ENCODE measurements around the gene NXPE3.
"Not testable (repeated sequence)": the region's sequence is repeated elsewhere in the genome, so short reads cannot be mapped to it uniquely, and the experiment has no call there.

The NXPE3 gene

GRCh38 chr3:101861212-101861788 lies 82.3 kb downstream of the NXPE3 start:
- TF ChIP-seq Cebpa-rat (IDR thresholded peaks at IDR 0.05) = no peak
- peaks cover 6 to 73% (median 55%) of the 10 kb centered on the region in 11 experiments; a peak in 21 of 22 replicates for H4K20me1 ChIP-seq
- H3K9ac ChIP-seq = peak overlapping the region in 1 of 11 experiments; percentile 9; a peak in 1 of 22 replicates
- H3K9me3 ChIP-seq (replicated peaks in 1 of 11) = no peaks in the 10 kb centered on the region
- peaks cover 45 to 72% (median 61%) of the 10 kb centered on the region in 11 experiments for H3K36me3 ChIP-seq
- H3K4me3 ChIP-seq = no peak overlapping the region
- H3K4me1 ChIP-seq = peaks cover 0 to 80% (median 0%) of the 10 kb centered on the region in 10 experiments; a peak in 9 of 20 replicates
- H3K4me2 ChIP-seq = peak overlapping the region in 2 of 11 experiments; percentile 5 to 7; a peak in 2 of 22 replicates
- no peaks in the 10 kb centered on the region for H3K27me3 ChIP-seq
- H3K27ac ChIP-seq = peak overlapping the region in 4 of 11 experiments; percentile 1 to 99 (median 36); a peak in 4 of 22 replicates

GRCh38 chr3:101861789-101862415 lies 82.9 kb downstream of the NXPE3 start:
- peak overlapping the region in 4 of 11 experiments; percentile 1 to 99 (median 41); a peak in 6 of 22 replicates for H3K27ac ChIP-seq

GRCh38 chr3:101862416-101863165 lies 83.6 kb downstream of the NXPE3 start:
- Histone ChIP-seq H3K27ac (peak overlapping the region in 4 of 11 experiments; percentile 1 to 99 (median 40); a peak in 5 of 22 replicates), H3K9me3 (replicated peaks in 1 of 11) (no peaks in the 10 kb centered on the region), H3K4me1 (peaks cover 0 to 79% (median 1%) of the 10 kb centered on the region in 10 experiments; a peak in 9 of 20 replicates), H3K9ac (0 out of 22 replicates have a peak overlapping the region, but pooled peaks of 2 of the 11 experiments have one; percentile 11 to 21), H3K36me3 (peaks cover 32 to 59% (median 48%) of the 10 kb centered on the region in 11 experiments), H3K27me3 (no peaks in the 10 kb centered on the region), H3K4me3 (no peak overlapping the region), H3K4me2 (no peak overlapping the region), H4K20me1 (peaks cover 6 to 60% (median 42%) of the 10 kb centered on the region in 11 experiments; a peak in 20 of 22 replicates)
- no peak for TF ChIP-seq Cebpa-rat (IDR thresholded peaks at IDR 0.05)

More at GRCh38 chr3:101861789-101862415, 82.9 kb downstream of the NXPE3 start:
- Histone ChIP-seq H3K9ac (peak overlapping the region in 3 of 11 experiments; percentile 9 to 21 (median 11); a peak in 2 of 22 replicates), H3K27me3 (no peaks in the 10 kb centered on the region), H4K20me1 (peaks cover 6 to 67% (median 49%) of the 10 kb centered on the region in 11 experiments; a peak in 21 of 22 replicates), H3K36me3 (peaks cover 39 to 66% (median 55%) of the 10 kb centered on the region in 11 experiments), H3K4me3 (no peak overlapping the region), H3K4me2 (no peak overlapping the region; a peak in 1 of 22 replicates), H3K9me3 (replicated peaks in 1 of 11) (no peaks in the 10 kb centered on the region), H3K4me1 (peaks cover 0 to 79% (median 0%) of the 10 kb centered on the region in 10 experiments; a peak in 9 of 20 replicates)
- TF ChIP-seq Cebpa-rat (IDR thresholded peaks at IDR 0.05) = no peak

- H3K9me3 ChIP-seq (replicated peaks in 1 of 11); H3K27ac ChIP-seq; H3K27me3 ChIP-seq; H3K9ac ChIP-seq; H3K4me3 ChIP-seq; H3K4me2 ChIP-seq: not testable (repeated sequence)
- peaks cover 0 to 36% (median 19%) of the 10 kb centered on the region in 11 experiments; a peak in 16 of 22 replicates for H4K20me1 ChIP-seq
- peaks cover 0 to 80% (median 2%) of the 10 kb centered on the region in 10 experiments; a peak in 10 of 20 replicates for H3K4me1 ChIP-seq
- peaks cover 8 to 36% (median 25%) of the 10 kb centered on the region in 11 experiments for H3K36me3 ChIP-seq
Measured at GRCh38 chr3:101864926-101865325, 85.9 kb downstream of the NXPE3 start.

- H3K4me2 ChIP-seq = no peak overlapping the region
- peaks cover 0 to 26% (median 15%) of the 10 kb centered on the region in 11 experiments; a peak in 19 of 22 replicates for H3K36me3 ChIP-seq
- H4K20me1 ChIP-seq = peaks cover 0 to 26% (median 12%) of the 10 kb centered on the region in 11 experiments; a peak in 13 of 22 replicates
- TF ChIP-seq Cebpa-rat (IDR thresholded peaks at IDR 0.05) = no peak
- no peak overlapping the region for H3K4me3 ChIP-seq
- H3K27me3 ChIP-seq = no peaks in the 10 kb centered on the region
- peaks cover 0 to 71% (median 2%) of the 10 kb centered on the region in 10 experiments; a peak in 9 of 20 replicates for H3K4me1 ChIP-seq
- H3K9me3 ChIP-seq (replicated peaks in 1 of 11) = no peaks in the 10 kb centered on the region
- no peak overlapping the region for H3K9ac ChIP-seq
- H3K27ac ChIP-seq = peak overlapping the region in 3 of 11 experiments; percentile 1 to 18 (median 6); a peak in 1 of 22 replicates
Measured at GRCh38 chr3:101865751-101866509, 86.9 kb downstream of the NXPE3 start.

- peaks cover 0 to 11% (median 0%) of the 10 kb centered on the region in 11 experiments; a peak in 4 of 22 replicates for H4K20me1 ChIP-seq
- no peak overlapping the region for H3K9ac ChIP-seq
- peaks cover 0 to 10% (median 0%) of the 10 kb centered on the region in 11 experiments; a peak in 4 of 22 replicates for H3K36me3 ChIP-seq
- H3K27me3 ChIP-seq = no peaks in the 10 kb centered on the region
- H3K27ac ChIP-seq = peak overlapping the region in 1 of 11 experiments; percentile 38; a peak in 1 of 22 replicates
- H3K4me1 ChIP-seq = peaks cover 0 to 55% (median 2%) of the 10 kb centered on the region in 10 experiments; a peak in 9 of 20 replicates
- H3K4me2 ChIP-seq = peak overlapping the region in 2 of 11 experiments; percentile 25 to 27; a peak in 2 of 22 replicates
- H3K9me3 ChIP-seq (replicated peaks in 1 of 11) = peaks cover 0 to 7% (median 0%) of the 10 kb centered on the region in 11 experiments; a peak in 2 of 22 replicates
- H3K4me3 ChIP-seq = no peak overlapping the region
- no peak for TF ChIP-seq Cebpa-rat (IDR thresholded peaks at IDR 0.05)
Measured at GRCh38 chr3:101867511-101867910, 88.5 kb downstream of the NXPE3 start.

- Histone ChIP-seq H4K20me1 (peaks cover 0 to 9% (median 0%) of the 10 kb centered on the region in 11 experiments; a peak in 2 of 22 replicates), H3K36me3 (peaks cover 0 to 5% (median 0%) of the 10 kb centered on the region in 11 experiments; a peak in 1 of 22 replicates), H3K27ac (peak overlapping the region in 1 of 11 experiments; percentile 7; a peak in 2 of 22 replicates), H3K9me3 (replicated peaks in 1 of 11) (peaks cover 0 to 12% (median 0%) of the 10 kb centered on the region in 11 experiments; a peak in 2 of 22 replicates), H3K4me1 (peaks cover 0 to 54% (median 2%) of the 10 kb centered on the region in 10 experiments; a peak in 9 of 20 replicates), H3K9ac (no peak overlapping the region), H3K27me3 (no peaks in the 10 kb centered on the region), H3K4me3 (no peak overlapping the region), H3K4me2 (peak overlapping the region in 3 of 11 experiments; percentile 43 to 49 (median 46); a peak in 5 of 22 replicates)
- TF ChIP-seq Cebpa-rat (IDR thresholded peaks at IDR 0.05) = no peak
Measured at GRCh38 chr3:101867996-101868395, 89.0 kb downstream of the NXPE3 start.
